Measurements from ENCODE around the gene GTPBP3. TPM values are rescaled to one million over a fixed set of nuclear protein-coding genes. Genes with fewer than 3 reads are reported as not detected.

The GTPBP3 gene
- total and polyA plus RNA-seq, 9 of the 15 experiments (the other 6 are each of a cell fraction or from before 2014, with no cell fraction given) = 4.9 to 124 (median 22.6) TPM

- TF ChIP-seq, protein P1, sequence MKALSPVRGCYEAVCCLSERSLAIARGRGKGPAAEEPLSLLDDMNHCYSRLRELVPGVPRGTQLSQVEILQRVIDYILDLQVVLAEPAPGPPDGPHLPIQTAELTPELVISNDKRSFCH (CRISPR knock-in tag; IDR thresholded peaks at IDR 0.05) = no peak
- TF ChIP-seq, protein P1 (tag; IDR thresholded peaks at IDR 0.05) = peak; percentile 80
- TF ChIP-seq, protein P2, sequence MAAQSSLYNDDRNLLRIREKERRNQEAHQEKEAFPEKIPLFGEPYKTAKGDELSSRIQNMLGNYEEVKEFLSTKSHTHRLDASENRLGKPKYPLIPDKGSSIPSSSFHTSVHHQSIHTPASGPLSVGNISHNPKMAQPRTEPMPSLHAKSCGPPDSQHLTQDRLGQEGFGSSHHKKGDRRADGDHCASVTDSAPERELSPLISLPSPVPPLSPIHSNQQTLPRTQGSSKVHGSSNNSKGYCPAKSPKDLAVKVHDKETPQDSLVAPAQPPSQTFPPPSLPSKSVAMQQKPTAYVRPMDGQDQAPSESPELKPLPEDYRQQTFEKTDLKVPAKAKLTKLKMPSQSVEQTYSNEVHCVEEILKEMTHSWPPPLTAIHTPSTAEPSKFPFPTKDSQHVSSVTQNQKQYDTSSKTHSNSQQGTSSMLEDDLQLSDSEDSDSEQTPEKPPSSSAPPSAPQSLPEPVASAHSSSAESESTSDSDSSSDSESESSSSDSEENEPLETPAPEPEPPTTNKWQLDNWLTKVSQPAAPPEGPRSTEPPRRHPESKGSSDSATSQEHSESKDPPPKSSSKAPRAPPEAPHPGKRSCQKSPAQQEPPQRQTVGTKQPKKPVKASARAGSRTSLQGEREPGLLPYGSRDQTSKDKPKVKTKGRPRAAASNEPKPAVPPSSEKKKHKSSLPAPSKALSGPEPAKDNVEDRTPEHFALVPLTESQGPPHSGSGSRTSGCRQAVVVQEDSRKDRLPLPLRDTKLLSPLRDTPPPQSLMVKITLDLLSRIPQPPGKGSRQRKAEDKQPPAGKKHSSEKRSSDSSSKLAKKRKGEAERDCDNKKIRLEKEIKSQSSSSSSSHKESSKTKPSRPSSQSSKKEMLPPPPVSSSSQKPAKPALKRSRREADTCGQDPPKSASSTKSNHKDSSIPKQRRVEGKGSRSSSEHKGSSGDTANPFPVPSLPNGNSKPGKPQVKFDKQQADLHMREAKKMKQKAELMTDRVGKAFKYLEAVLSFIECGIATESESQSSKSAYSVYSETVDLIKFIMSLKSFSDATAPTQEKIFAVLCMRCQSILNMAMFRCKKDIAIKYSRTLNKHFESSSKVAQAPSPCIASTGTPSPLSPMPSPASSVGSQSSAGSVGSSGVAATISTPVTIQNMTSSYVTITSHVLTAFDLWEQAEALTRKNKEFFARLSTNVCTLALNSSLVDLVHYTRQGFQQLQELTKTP (IDR thresholded peaks at IDR 0.05; ENCODE audit: low read depth in 1 of 2, partially characterized antibody in 2 of 2) = peak in 1 of 2 experiments; percentile 90
- TF ChIP-seq ZNF384 (IDR thresholded peaks at IDR 0.05; ENCODE audit: low read depth, low read length) (no peak), POLR3G (IDR thresholded peaks at IDR 0.05; ENCODE audit: extremely low read depth, insufficient read length, insufficient replicate concordance) (no peak), NFYB (IDR thresholded peaks at IDR 0.05; ENCODE audit: extremely low read depth, insufficient read length) (peak; percentile 69), POLR2G (IDR thresholded peaks at IDR 0.05; ENCODE audit: low read depth, low read length) (peak; percentile 95), TRIM24 (IDR thresholded peaks at IDR 0.05) (peak; percentile 46 to 100; a peak in 3 of 4 replicates), RFX1 (IDR thresholded peaks at IDR 0.05) (no peak; the same call in 1 of the 2 replicates), GTF2E2 (tag; IDR thresholded peaks at IDR 0.05) (peak; percentile 74; the same call in 1 of the 2 replicates), SMARCE1 (IDR thresholded peaks at IDR 0.05) (peak; percentile 73; the same call in 1 of the 2 replicates), MAZ (CRISPR knock-in tag; conservative IDR thresholded peaks at IDR 0.05 in 1 of 2, IDR thresholded peaks at IDR 0.05 in 1 of 2) (peak in 1 of 2 experiments; percentile 88), TFE3 (CRISPR knock-in tag; IDR thresholded peaks at IDR 0.05) (no peak), EGR1 (conservative IDR thresholded peaks at IDR 0.05) (peak; percentile 75), ZBTB12 (CRISPR knock-in tag; IDR thresholded peaks at IDR 0.05) (peak; percentile 69; the same call in 1 of the 2 replicates), FOS (IDR thresholded peaks at IDR 0.05; ENCODE audit: extremely low read depth, insufficient read length) (peak; percentile 94)
- TF ChIP-seq, protein P3, sequence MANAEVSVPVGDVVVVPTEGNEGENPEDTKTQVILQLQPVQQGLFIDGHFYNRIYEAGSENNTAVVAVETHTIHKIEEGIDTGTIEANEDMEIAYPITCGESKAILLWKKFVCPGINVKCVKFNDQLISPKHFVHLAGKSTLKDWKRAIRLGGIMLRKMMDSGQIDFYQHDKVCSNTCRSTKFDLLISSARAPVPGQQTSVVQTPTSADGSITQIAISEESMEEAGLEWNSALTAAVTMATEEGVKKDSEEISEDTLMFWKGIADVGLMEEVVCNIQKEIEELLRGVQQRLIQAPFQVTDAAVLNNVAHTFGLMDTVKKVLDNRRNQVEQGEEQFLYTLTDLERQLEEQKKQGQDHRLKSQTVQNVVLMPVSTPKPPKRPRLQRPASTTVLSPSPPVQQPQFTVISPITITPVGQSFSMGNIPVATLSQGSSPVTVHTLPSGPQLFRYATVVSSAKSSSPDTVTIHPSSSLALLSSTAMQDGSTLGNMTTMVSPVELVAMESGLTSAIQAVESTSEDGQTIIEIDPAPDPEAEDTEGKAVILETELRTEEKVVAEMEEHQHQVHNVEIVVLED (CRISPR knock-in tag; IDR thresholded peaks at IDR 0.05) = peak; percentile 62; the same call in 1 of the 2 replicates
Measured at GRCh38 chr19:17336872-17337674, at the start of gene GTPBP3 (continued).
